NB4 (cell line): ENCODE results near the gene APCDD1L.

Experiments
- DNase-seq: peaks from one replicate; pipeline ENCODE4 v3.0.0; 2010; ENCODE audit warnings: low read depth
- H3K4me3 ChIP-seq: one replicate; pipeline ENCODE4 v1.5.1; 2011; ENCODE audit warnings: mild to moderate bottlenecking, low read depth, low read length, moderate library complexity
- CTCF ChIP-seq: IDR thresholded peaks from one replicate; pipeline ENCODE4 v1.5.1; 2012; ENCODE audit warnings: low read depth, low read length
- MAX ChIP-seq: IDR thresholded peaks from 2 replicates; pipeline ENCODE4 v1.6.1; 2011; ENCODE audit warnings: low read depth, low read length
- MYC ChIP-seq: IDR thresholded peaks from 2 replicates; pipeline ENCODE4 v1.6.1; 2011; ENCODE audit warnings: low read depth, low read length
- POLR2A ChIP-seq: IDR thresholded peaks from 2 replicates; pipeline ENCODE4 v1.6.1; 2011; ENCODE audit warnings: mild to moderate bottlenecking; ENCODE audit not compliant: insufficient read length; ENCODE audit errors: extremely low read depth

Gene APCDD1L

GRCh38 chr20:58486207-58486606 lies 29.0 kb downstream of the APCDD1L start:
- TF ChIP-seq POLR2A (no peak), MYC (no peak), MAX (no peak), CTCF (no peak)
- no peak overlapping the region for H3K4me3 ChIP-seq
- no peak for DNase-seq

GRCh38 chr20:58485393-58485792 lies 29.8 kb downstream of the APCDD1L start:
- no peak for DNase-seq
- TF ChIP-seq CTCF (no peak), MYC (no peak), POLR2A (no peak), MAX (no peak)
- H3K4me3 ChIP-seq = no peak overlapping the region

- H3K4me3 ChIP-seq = no peak overlapping the region
- TF ChIP-seq MAX (no peak), POLR2A (no peak), CTCF (no peak), MYC (no peak)
- no peak for DNase-seq
Measured at GRCh38 chr20:58483470-58483869, 31.7 kb downstream of the APCDD1L start.

GRCh38 chr20:58483051-58483450 lies 32.1 kb downstream of the APCDD1L start:
- no peak for DNase-seq
- no peak for TF ChIP-seq MAX
- TF ChIP-seq MYC = no peak
- TF ChIP-seq POLR2A = no peak
- TF ChIP-seq CTCF = no peak
- H3K4me3 ChIP-seq = no peak overlapping the region

- peak; percentile 35 for DNase-seq
- no peak for TF ChIP-seq POLR2A
- no peak for TF ChIP-seq CTCF
- TF ChIP-seq MYC = no peak
- no peak for TF ChIP-seq MAX
- no peak overlapping the region for H3K4me3 ChIP-seq
Measured at GRCh38 chr20:58482416-58482815, 32.8 kb downstream of the APCDD1L start.
